ENCODE data around the gene OR5D13.

DNA sequence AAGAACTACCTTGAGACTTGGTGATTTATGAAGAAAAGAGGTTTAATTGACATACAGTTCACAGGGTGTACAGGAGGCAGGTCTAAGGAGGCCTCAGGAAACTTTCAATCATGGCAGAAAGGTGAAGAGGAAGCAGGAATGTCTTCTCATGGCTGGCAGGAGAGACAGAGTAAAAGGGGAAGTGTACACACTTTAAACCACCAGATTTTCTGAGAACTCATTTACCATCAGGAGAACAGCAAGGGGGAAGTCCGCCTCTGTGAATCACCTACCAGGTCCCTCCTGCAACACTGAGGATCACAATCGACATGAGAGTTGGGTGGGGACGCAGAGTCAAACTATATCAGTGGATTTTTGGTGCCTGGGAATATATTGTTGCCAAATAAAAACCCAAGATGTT lies 40.3 kb upstream of the OR5D13 start:
- TF ChIP-seq EZH2 (IDR thresholded peaks at IDR 0.05; ENCODE audit: insufficient read depth, poor library complexity, severe bottlenecking) (no peak), EZH2phosphoT487 (IDR thresholded peaks at IDR 0.05; ENCODE audit: insufficient read depth, low read depth) (no peak)
